Ectodermal cell (in vitro differentiated cells): ENCODE results near the gene SLC34A1.
"Not testable (repeated sequence)": the region's sequence is repeated elsewhere in the genome, so short reads cannot be mapped to it uniquely, and the experiment has no call there.

ENCODE experiments used
- H3K27ac ChIP-seq: 2 replicates; pipeline ENCODE4 v1.7.0; 2013; ENCODE audit warnings: mild to moderate bottlenecking, low read depth, low read length; ENCODE audit not compliant: insufficient read depth, poor library complexity, severe bottlenecking
- H3K27me3 ChIP-seq: 2 replicates; pipeline ENCODE4 v1.7.0; 2013; ENCODE audit warnings: mild to moderate bottlenecking, low read length; ENCODE audit not compliant: insufficient read depth, control insufficient read depth, poor library complexity, severe bottlenecking
- H3K36me3 ChIP-seq: one replicate; pipeline ENCODE4 v1.7.0; 2013; ENCODE audit warnings: low read length; ENCODE audit not compliant: control insufficient read depth, insufficient read depth
- H3K4me1 ChIP-seq: one replicate; pipeline ENCODE4 v1.7.0; 2013; ENCODE audit warnings: low read length; ENCODE audit not compliant: control insufficient read depth, insufficient read depth
- H3K4me3 ChIP-seq: 2 replicates; pipeline ENCODE4 v1.7.0; 2013; ENCODE audit warnings: low read depth, low read length, control low read depth; ENCODE audit not compliant: insufficient read depth
- H3K9me3 ChIP-seq: 2 replicates; pipeline ENCODE4 v1.7.0; 2013; ENCODE audit warnings: mild to moderate bottlenecking, low read length, moderate library complexity; ENCODE audit not compliant: control insufficient read depth
- WGBS, 2 experiments: methylation state at CpG; one replicate each; pipeline ENCODE4 v1.1.7; 2013; ENCODE audit warnings: missing lambda C conversion rate in 2 of 2; 5-methylcytosine and 5-hydroxymethylcytosine counted together

SLC34A1 gene

GRCh38 chr5:177368869-177369644 lies 15.2 kb upstream of the SLC34A1 start:
- Histone ChIP-seq H3K9me3 (no peaks in the 10 kb centered on the region), H3K4me3 (no peak overlapping the region), H3K4me1 (peaks cover 23% of the 10 kb centered on the region), H3K27ac (no peak overlapping the region), H3K36me3 (no peaks in the 10 kb centered on the region), H3K27me3 (peaks cover 22% of the 10 kb centered on the region)
- WGBS, 2 experiments, result 75 to 78% methylated on average over 5 of the region's 5 CpGs

- Histone ChIP-seq H3K27me3 (peaks cover 14% of the 10 kb centered on the region), H3K36me3 (no peaks in the 10 kb centered on the region), H3K9me3 (no peaks in the 10 kb centered on the region), H3K4me1 (peaks cover 23% of the 10 kb centered on the region), H3K27ac (no peak overlapping the region), H3K4me3 (no peak overlapping the region)
- 89% methylated on average over 11 of the region's 11 CpGs for WGBS, 2 experiments
These were observed 14.4 kb upstream of the SLC34A1 start for GRCh38 chr5:177369645-177370440.

- peaks cover 14% of the 10 kb centered on the region for H3K27me3 ChIP-seq
- peak overlapping the region; percentile 40 for H3K4me3 ChIP-seq
- peaks cover 21% of the 10 kb centered on the region for H3K4me1 ChIP-seq
- H3K36me3 ChIP-seq, result no peaks in the 10 kb centered on the region
- H3K27ac ChIP-seq, result no peak overlapping the region
- 6 to 7% methylated on average over 42 of the region's 42 CpGs for WGBS, 2 experiments
- H3K9me3 ChIP-seq, result no peaks in the 10 kb centered on the region
These were observed 13.6 kb upstream of the SLC34A1 start for GRCh38 chr5:177370488-177371119.

- Histone ChIP-seq H3K27me3 (peaks cover 14% of the 10 kb centered on the region), H3K4me3 (peak overlapping the region; percentile 40), H3K9me3 (no peaks in the 10 kb centered on the region), H3K36me3 (no peaks in the 10 kb centered on the region), H3K4me1 (peaks cover 13% of the 10 kb centered on the region), H3K27ac (no peak overlapping the region)
- WGBS, 2 experiments, result 56 to 58% methylated on average over 26 of the region's 26 CpGs
These were observed 12.9 kb upstream of the SLC34A1 start for GRCh38 chr5:177371120-177372033.

GRCh38 chr5:177372034-177372896 lies 12.0 kb upstream of the SLC34A1 start:
- WGBS, 2 experiments, result 92 to 93% methylated on average over 12 of the region's 12 CpGs
- H3K36me3 ChIP-seq, result no peaks in the 10 kb centered on the region
- no peaks in the 10 kb centered on the region for H3K9me3 ChIP-seq
- no peak overlapping the region for H3K27ac ChIP-seq
- H3K4me3 ChIP-seq, result no peak overlapping the region
- H3K27me3 ChIP-seq, result peaks cover 14% of the 10 kb centered on the region
- H3K4me1 ChIP-seq, result peaks cover 11% of the 10 kb centered on the region

GRCh38 chr5:177372910-177373309 lies 11.3 kb upstream of the SLC34A1 start:
- H3K27ac ChIP-seq, result no peak overlapping the region
- no peak overlapping the region for H3K4me3 ChIP-seq
- WGBS, 2 experiments, result 78 to 88% methylated on average over 6 of the region's 6 CpGs
- H3K9me3 ChIP-seq, result no peaks in the 10 kb centered on the region
- peaks cover 7% of the 10 kb centered on the region for H3K27me3 ChIP-seq
- H3K36me3 ChIP-seq, result no peaks in the 10 kb centered on the region
- H3K4me1 ChIP-seq, result peaks cover 5% of the 10 kb centered on the region

- no peaks in the 10 kb centered on the region for H3K36me3 ChIP-seq
- peaks cover 5% of the 10 kb centered on the region for H3K4me1 ChIP-seq
- H3K27me3 ChIP-seq, result no peaks in the 10 kb centered on the region
- no peak overlapping the region for H3K27ac ChIP-seq
- H3K4me3 ChIP-seq, result no peak overlapping the region
- H3K9me3 ChIP-seq, result no peaks in the 10 kb centered on the region
- 60 to 63% methylated on average over 6 of the region's 6 CpGs for WGBS, 2 experiments
These were observed 10.4 kb upstream of the SLC34A1 start for GRCh38 chr5:177373806-177374205.

GRCh38 chr5:177374211-177374610 lies 10.0 kb upstream of the SLC34A1 start:
- Histone ChIP-seq H3K4me1 (peaks cover 5% of the 10 kb centered on the region), H3K4me3 (no peak overlapping the region), H3K27ac (no peak overlapping the region), H3K9me3 (no peaks in the 10 kb centered on the region), H3K36me3 (no peaks in the 10 kb centered on the region), H3K27me3 (no peaks in the 10 kb centered on the region)
- 70 to 72% methylated on average over 5 of the region's 5 CpGs for WGBS, 2 experiments

GRCh38 chr5:177375516-177375915 lies 8.7 kb upstream of the SLC34A1 start:
- not testable (repeated sequence) for H3K36me3 ChIP-seq, H3K4me1 ChIP-seq, H3K4me3 ChIP-seq, H3K9me3 ChIP-seq, H3K27me3 ChIP-seq, H3K27ac ChIP-seq
- WGBS, 2 experiments, result 80 to 95% methylated on average over 5 of the region's 5 CpGs
